Stimulated activated CD4-positive, alpha-beta T cell treated with anti-CD3 and anti-CD28 coated beads, TNF-alpha, amount 100 ng/mL, for 48 hours (primary cell): Measurements from ENCODE around the gene SIRPG.
"Not testable (repeated sequence)": the region's sequence is repeated elsewhere in the genome, so short reads cannot be mapped to it uniquely, and the experiment has no call there.

Source experiments
- DNase-seq, 3 donors: peaks; one replicate each; pipeline ENCODE4 v3.0.0-alpha.2; 2020; ENCODE audit warnings: low read depth in 3 of 3

SIRPG gene

DNA sequence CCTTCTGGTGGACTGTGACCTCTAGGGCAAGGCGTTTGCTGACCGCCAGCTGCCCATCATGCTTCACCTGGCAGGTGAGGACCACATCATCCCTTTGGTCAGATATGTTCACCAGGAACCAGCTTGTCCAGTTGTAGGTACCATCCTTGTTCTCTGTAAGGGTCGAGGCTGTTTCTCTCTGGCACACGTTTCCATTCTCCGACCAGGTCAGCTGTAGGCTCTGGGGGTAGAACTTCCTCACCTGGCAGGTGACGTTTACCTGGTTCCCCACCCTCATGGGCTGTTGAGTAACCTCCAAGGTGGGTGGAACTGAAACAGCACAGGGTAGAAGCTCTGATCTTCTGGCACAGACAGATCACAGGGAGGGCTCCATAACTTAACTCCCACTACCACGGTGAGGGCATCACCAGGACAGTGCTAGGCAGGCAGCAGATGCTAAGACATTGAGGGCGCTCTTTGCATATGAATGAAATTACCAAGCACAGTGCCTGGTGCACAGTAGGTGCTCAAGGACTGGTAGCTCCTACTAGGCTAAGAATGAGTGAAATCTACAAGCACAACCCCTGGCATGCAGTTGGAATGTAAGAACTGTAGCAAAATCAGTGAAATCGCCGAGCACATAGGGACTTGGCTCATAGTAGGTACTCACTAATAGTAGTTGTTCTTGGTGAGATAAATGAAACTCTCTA is 22.1 kb downstream of the SIRPG start:
- DNase-seq: no peak

- no peak for DNase-seq
Observed at GRCh38 chr20:1633535-1633934, 24.0 kb downstream of the SIRPG start.

DNA sequence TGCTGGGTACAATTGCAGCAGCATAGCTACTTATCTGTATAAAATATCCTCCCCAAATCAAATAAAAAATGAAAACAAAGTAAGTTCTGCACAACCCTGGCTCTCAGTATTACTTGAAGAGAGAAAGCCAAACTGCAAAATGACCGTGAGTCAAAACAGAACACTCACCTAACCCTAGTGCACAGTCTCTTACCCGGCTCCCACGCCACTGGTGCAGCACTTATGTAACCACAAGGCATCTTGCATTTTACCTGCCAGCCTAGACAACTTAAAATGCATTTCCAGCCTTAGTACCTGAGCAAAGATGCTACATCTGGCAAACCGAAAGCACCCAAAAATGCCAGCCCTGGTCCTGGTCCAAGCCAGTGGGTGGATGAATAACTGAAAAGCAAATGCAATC is 25.4 kb downstream of the SIRPG start:
- DNase-seq: no peak

GRCh38 chr20:1631309-1632151 is 26.0 kb downstream of the SIRPG start:
- no peak for DNase-seq

DNA sequence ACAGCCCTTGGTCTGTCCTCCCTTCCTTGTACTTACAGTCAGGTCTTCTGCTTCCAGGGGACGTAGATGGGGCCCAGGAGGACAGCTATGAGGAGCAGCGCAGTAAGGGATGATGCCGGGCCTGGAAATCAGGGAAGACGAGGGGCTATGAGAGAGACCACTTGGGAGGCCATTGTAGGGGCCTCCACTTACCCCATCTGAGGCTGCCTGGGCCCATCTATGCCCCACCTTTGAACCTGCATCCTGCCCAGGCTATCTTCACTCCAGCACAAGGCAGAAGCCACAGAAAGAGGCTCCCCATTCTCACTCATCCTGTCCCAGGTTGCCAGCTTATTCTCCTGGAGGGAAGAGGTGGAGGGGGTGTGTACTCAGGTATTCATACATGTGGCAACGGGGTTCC is 27.4 kb downstream of the SIRPG start:
- DNase-seq: no peak

GRCh38 chr20:1629321-1629720 is 28.3 kb downstream of the SIRPG start:
- no peak for DNase-seq

- DNase-seq: no peak
Observed at GRCh38 chr20:1628621-1629020, 29.0 kb downstream of the SIRPG start.

DNA sequence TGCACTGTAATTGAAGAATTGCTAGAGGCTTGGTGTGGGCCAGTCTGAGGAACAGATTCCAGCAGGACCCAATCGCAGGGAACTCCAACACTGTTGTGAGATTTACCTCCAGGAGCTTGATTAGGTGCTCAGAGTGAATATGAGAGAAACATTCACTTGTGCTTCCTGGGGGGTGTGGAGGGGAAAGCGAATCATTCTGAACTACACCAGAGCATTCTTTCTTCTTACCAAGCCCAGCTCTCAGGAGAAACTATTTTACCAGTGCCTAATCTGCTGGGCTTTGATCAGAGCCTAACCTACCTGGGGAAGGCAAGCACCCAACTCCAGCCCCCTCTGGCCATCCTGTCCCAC is 30.4 kb downstream of the SIRPG start:
- no peak for DNase-seq

- DNase-seq: no peak
Observed at GRCh38 chr20:1626528-1627199, 30.9 kb downstream of the SIRPG start.

GRCh38 chr20:1625083-1625690 is 32.4 kb downstream of the SIRPG start:
- no peak for DNase-seq

GRCh38 chr20:1623501-1624205 is 33.9 kb downstream of the SIRPG start:
- DNase-seq: no peak

- DNase-seq: no peak
Observed at GRCh38 chr20:1622450-1622849, 35.1 kb downstream of the SIRPG start.

DNA sequence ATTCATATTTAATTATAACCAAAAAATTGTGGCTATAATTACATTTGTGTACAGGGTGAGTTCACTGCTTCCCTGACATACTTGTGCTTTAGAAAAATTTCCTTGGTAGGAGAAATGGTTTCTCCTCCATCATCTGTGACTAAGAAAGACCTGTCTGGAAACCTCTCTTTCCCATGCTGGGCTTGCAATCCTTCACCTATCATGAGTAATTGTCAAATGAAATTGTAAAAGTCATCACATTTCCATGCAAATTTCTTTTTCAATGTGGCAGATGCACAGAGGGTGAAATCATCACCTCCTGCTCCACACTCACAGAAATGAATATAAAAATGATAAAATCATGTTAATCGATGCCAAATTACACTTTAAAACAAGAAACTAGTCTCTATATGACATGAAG is 36.3 kb downstream of the SIRPG start:
- DNase-seq: no peak

DNA sequence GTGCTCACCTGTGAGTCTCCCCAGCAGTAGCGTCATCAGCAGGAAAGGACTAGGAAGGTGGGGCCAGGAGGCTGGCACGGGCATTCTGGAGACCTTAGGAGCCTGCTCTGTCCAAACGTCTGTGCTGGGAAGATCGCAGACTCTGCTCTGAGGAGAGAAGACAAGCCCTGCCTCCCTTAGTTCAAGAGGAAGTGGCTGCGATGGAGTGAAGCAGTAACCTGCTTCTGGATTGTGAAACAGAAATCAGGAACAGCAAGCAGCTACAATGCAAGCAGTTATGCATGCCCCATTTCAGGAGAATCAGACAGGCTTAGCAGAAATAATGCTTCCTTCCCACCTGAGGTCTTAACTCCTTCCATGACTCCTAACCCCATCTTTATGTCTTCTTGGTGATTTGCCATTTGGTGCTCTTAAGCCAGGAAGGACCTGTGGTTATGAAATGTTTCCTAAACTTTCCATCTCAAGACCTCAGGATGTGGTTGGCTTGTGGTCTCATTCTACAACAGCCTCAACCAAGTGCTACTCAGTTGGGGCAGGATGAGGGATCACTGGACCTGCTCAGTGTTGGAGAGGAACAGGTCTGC is 37.6 kb downstream of the SIRPG start, which contains the start of gene SIRPB1:
SIRPB1 (minus strand) TSS at position 149 of the 584 bp plus-strand sequence; CDS start at position 84, 65 bp downstream.
- no peak for DNase-seq

DNA sequence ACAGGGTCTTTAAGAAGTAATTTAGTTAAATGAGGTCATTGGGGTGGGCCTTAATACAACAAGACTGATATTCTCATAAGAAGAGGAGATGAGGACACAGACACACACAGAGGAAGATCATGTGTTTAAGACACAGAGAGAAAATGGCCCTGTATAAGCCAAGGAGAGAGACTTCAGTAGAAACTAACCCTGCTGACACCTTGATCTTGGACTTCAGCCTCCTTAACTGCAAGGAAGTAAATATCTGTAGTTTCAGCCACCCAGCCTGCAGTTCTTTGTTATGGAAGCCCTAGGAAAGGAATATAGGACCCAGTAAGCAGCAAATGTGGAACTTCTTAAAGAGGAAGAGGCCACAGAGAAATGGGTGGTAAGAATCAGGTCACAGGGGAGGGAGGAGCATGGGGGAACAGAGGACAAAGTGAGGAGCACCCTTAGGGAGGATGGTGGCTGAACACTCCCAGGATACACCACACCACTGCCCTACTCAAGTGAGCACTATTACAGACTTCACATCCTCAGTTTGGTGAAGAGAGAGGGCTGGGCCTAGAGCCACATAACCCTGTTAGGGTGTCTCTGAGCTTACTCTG is 38.5 kb downstream of the SIRPG start:
- DNase-seq: no peak

DNA sequence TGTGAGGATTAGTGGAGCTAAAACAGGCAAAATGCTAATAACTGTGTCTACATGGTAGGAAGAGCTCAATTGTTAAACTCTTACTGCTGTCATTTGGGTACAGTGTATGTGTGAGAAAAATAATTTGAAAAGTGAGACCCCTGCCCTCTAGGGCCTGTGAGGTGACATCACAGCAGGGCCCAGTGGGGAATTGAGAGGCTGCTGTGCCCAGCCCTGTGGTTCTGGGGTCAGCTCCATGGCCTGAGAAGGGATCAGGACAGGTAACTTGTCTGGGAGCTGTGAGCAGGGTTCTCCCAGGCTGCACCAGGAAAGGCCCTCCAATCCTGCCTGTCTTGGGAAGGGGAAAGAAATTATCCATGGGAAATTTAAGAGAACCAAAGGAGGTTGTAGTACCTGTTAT is 39.1 kb downstream of the SIRPG start:
- no peak for DNase-seq

DNA sequence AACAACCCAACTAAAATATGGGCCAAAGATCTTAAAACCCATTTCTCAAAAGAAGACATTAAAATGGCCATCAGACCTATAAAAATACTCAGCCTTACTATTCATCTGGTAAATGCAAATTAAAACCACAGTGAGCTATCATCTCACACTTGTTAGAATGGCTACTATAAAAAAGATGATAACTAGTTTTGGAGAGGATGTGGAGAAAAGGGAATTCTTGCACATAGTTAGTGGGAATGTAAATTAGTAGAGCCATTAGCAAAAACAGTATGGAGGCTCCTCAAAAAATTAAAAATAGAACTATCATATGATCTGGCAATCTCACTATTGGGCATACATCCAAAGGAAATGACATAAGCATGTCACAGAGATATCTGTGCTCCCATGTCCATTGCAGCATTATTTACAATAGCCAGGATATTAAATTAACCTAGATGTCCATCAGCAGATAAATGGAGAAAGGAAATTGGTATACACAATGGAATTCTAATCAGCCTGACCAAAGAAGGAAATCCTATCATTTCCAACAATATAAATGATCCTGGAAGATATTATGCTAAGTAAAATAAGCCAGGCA is 40.6 kb downstream of the SIRPG start:
- no peak for DNase-seq

- DNase-seq: not testable (repeated sequence)
Observed at GRCh38 chr20:1610404-1610803, 47.2 kb downstream of the SIRPG start.

- DNase-seq: not testable (repeated sequence)
Observed at GRCh38 chr20:1608678-1609347, 48.8 kb downstream of the SIRPG start.

GRCh38 chr20:1600736-1601135 is 56.8 kb downstream of the SIRPG start:
- DNase-seq: no peak
